ENCODE results near the gene SH3RF1. TPM values are rescaled to one million over a fixed set of nuclear protein-coding genes. Genes with fewer than 3 reads are reported as not detected.

Gene SH3RF1
- total and polyA plus RNA-seq, 2 of the 13 experiments (the other 11 are each of a cell fraction or from before 2014, with no cell fraction given) = 3.1 to 3.2 TPM

DNA sequence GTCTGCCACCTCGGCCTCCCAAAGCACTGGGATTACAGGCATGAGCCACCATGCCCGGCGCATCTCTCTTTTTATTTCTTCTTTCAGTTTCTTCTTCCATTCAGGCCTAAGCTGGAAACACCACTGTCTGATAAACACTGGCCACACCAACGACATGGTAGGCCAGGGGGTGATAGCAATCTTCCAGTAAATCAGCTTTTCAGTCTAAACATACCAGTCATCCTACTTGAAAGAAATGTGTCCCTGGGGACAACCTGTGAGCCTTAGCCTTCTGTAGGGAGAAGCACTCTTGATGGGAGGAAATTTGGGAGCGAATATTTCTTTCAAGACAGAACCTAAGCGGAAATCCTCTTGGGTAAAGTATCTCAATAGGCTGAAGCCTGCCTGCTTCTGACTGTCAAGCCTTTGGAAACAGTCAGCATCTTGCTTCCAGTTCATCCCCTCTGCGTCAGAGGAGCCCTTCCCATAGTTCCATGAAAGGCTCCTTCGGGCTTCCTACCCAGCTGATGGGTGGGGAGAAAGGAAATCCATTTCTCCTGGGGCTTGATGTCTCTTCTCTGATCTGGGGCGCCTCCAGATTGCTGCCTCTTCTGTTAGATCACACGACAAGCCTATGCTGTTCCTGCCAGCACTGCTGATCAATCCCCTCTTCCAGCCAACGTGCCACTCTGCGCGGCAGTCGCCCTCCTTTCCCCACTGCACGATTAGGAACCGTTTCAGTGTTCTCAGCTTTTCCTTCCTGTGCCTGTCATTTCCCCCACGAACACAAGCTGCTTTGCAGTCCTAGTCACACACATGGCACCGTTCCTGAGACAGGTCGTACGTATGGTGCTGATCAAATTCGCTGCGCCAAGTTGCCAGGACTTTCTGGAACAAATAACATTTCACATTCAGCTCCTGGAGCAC, 211.2 kb downstream of the SH3RF1 start:
- in situ Hi-C loops (cut with HindIII; ENCODE audit: extremely low pct_ligation_motif_present, low pct_unique_long_range_greater_than_20kb) = no loop called here
- ChIA-PET POLR2A (no interaction called here), CTCF (ENCODE audit: low intra/inter-chr PET ratio, low total read pairs) (no interaction called here)
- H3K27ac ChIP-seq (ENCODE audit: extremely low read length, insufficient read depth, low read length) = no peak overlapping the region
- H2AFZ ChIP-seq (ENCODE audit: low read length) = no peak overlapping the region
- peaks cover 33% of the 10 kb centered on the region for H3K4me1 ChIP-seq (ENCODE audit: insufficient read depth, low read length)
- H4K20me1 ChIP-seq (ENCODE audit: insufficient read depth, low read length) = no peaks in the 10 kb centered on the region
- no peaks in the 10 kb centered on the region for H3K79me2 ChIP-seq (ENCODE audit: insufficient read depth, low read length)
- H3K4me2 ChIP-seq (ENCODE audit: low read depth, low read length) = peak overlapping the region; percentile 29; the same call in 1 of the 2 replicates
- no TSS peak for BruUV-seq (replicated peaks)
- 74% methylated on average over 21 of the region's 22 CpGs for WGBS (ENCODE audit: low lambda C conversion rate)
- no peaks in the 10 kb centered on the region for H3K36me3 ChIP-seq (replicated peaks in 1 of 2; ENCODE audit: control insufficient read depth in 1 of 2, insufficient read depth in 2 of 2, low read length in 2 of 2)
- H3K27me3 ChIP-seq (ENCODE audit: control insufficient read depth in 1 of 2, insufficient read depth in 2 of 2, low read length in 2 of 2) = no peaks in the 10 kb centered on the region
- peak; percentile 15; the same call in 1 of the 3 replicates for ATAC-seq
- H3K9me3 ChIP-seq (ENCODE audit: low read length) = no peaks in the 10 kb centered on the region
- no peak for FAIRE-seq
- TF ChIP-seq RBM22 (optimal IDR thresholded peaks at IDR 0.05; ENCODE audit: low read length) (no peak), GZF1 (CRISPR knock-in tag; IDR thresholded peaks at IDR 0.05) (no peak), SAFB2 (CRISPR knock-in tag; IDR thresholded peaks at IDR 0.05; ENCODE audit: borderline replicate concordance, low read depth) (no peak), MTA3 (CRISPR knock-in tag; IDR thresholded peaks at IDR 0.05) (no peak), ZBTB38 (CRISPR knock-in tag; IDR thresholded peaks at IDR 0.05) (peak; percentile 60; the same call in 1 of the 2 replicates)
- TF ChIP-seq, protein P1, sequence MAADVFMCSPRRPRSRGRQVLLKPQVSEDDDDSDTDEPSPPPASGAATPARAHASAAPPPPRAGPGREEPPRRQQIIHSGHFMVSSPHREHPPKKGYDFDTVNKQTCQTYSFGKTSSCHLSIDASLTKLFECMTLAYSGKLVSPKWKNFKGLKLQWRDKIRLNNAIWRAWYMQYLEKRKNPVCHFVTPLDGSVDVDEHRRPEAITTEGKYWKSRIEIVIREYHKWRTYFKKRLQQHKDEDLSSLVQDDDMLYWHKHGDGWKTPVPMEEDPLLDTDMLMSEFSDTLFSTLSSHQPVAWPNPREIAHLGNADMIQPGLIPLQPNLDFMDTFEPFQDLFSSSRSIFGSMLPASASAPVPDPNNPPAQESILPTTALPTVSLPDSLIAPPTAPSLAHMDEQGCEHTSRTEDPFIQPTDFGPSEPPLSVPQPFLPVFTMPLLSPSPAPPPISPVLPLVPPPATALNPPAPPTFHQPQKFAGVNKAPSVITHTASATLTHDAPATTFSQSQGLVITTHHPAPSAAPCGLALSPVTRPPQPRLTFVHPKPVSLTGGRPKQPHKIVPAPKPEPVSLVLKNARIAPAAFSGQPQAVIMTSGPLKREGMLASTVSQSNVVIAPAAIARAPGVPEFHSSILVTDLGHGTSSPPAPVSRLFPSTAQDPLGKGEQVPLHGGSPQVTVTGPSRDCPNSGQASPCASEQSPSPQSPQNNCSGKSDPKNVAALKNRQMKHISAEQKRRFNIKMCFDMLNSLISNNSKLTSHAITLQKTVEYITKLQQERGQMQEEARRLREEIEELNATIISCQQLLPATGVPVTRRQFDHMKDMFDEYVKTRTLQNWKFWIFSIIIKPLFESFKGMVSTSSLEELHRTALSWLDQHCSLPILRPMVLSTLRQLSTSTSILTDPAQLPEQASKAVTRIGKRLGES (CRISPR knock-in tag; IDR thresholded peaks at IDR 0.05; ENCODE audit: borderline replicate concordance) = no peak
- peak overlapping the region in 1 of 3 experiments; percentile 3; a peak in 1 of 6 replicates for H3K4me3 ChIP-seq (replicated peaks in 1 of 3; ENCODE audit: insufficient read depth in 1 of 3, low read depth in 2 of 3, low read length in 3 of 3)
- H3K9ac ChIP-seq (ENCODE audit: insufficient read depth, low read depth, low read length) = no peak overlapping the region
- intact Hi-C loops (cut with micrococcal nuclease; ENCODE audit: unreplicated experiment) = no loop called here
- DNase-seq (ENCODE audit: low spot score) = no peak

Data from HepG2 (cell line).